Measurements from ENCODE around the gene SRP54.
"Not testable (repeated sequence)": the region's sequence is repeated elsewhere in the genome, so short reads cannot be mapped to it uniquely, and the experiment has no call there.

The SRP54 gene

DNA sequence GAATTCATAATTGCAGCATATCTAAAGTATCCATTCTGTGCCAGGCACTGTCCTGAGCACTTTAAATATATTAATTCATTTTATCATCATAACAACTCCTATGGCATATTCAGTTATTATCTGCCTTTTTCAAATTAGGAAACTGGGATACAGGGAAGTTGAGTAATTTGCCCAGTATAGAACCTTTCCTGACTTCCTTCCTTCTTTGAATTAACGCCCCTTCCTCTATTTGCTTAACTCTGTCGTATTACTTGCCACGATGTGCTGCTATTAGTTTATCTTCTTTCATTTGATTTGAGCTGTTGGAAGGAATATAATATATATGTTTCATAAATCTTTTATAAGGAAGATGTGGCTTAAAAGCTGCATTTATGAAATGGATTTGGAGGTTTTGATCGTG is 37.9 kb downstream of the SRP54 start:
- DNase-seq (ENCODE audit: extremely low read depth, low read depth) = no peak
- H3K4me3 ChIP-seq (replicated peaks; ENCODE audit: low read depth, low read length) = no peak overlapping the region
- TF ChIP-seq CTCF (IDR thresholded peaks at IDR 0.05; ENCODE audit: low read depth, low read length, missing control alignments) = no peak

GRCh38 chr14:35028435-35028834 is 45.6 kb downstream of the SRP54 start:
- DNase-seq (ENCODE audit: extremely low read depth, low read depth) = no peak
- no peak overlapping the region for H3K4me3 ChIP-seq (replicated peaks; ENCODE audit: low read depth, low read length)
- no peak for TF ChIP-seq CTCF (IDR thresholded peaks at IDR 0.05; ENCODE audit: low read depth, low read length, missing control alignments)

DNA sequence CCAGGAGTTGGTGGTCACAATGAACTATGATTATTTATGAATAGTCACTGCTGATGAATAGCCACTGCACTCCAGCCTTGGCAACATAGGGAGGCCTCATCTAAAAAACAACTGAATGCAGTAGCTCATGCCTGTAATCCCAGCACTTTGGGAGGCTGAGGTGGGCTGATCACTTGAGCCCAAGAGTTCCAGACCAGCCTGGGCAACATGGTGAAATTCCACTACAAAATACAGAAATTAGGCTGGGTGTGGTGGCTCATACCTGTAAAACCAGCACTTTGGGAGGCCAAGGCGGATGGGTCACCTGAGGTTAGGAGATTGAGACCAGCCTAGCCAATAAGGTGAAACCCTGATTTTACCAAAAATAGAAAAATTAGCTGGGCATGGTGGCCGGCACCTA is 49.8 kb downstream of the SRP54 start:
- H3K4me3 ChIP-seq (replicated peaks; ENCODE audit: low read depth, low read length) = no peak overlapping the region
- TF ChIP-seq CTCF (IDR thresholded peaks at IDR 0.05; ENCODE audit: low read depth, low read length, missing control alignments) = no peak
- no peak for DNase-seq (ENCODE audit: extremely low read depth, low read depth)

GRCh38 chr14:35034440-35034833 is 51.6 kb downstream of the SRP54 start:
- DNase-seq (ENCODE audit: extremely low read depth, low read depth) = no peak
- TF ChIP-seq CTCF (IDR thresholded peaks at IDR 0.05; ENCODE audit: low read depth, low read length, missing control alignments) = no peak
- H3K4me3 ChIP-seq (replicated peaks; ENCODE audit: low read depth, low read length) = no peak overlapping the region

DNA sequence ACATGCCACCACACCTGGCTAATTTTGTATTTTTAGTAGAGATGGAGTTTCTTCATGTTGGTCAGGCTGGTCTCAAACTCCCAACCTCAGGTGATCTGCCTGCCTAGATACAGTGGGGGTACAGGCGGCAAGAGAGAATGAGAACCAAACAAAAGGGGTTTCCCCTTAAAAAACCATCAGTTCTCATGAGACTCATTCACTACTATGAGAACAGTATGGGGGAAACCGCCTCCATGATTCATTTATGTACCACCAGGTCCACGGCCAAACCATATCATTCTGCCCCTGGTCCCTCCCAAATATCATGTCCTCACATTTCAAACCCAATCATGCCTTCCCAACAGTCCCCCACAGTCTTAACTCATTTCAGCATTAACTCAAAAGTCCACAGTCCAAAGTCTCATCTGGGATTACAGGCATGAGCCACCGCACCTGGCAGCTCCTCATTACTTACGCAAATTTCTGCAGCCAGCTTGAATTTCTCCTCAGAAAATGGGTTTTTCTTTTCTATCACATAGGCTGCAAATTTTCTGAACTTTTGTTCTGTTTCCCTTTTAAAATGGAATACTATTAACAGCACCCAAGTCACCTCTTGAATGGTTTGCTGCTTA is 52.3 kb downstream of the SRP54 start:
- not testable (repeated sequence) for H3K4me3 ChIP-seq (replicated peaks; ENCODE audit: low read depth, low read length); DNase-seq (ENCODE audit: extremely low read depth, low read depth)

- DNase-seq (ENCODE audit: extremely low read depth, low read depth); H3K4me3 ChIP-seq (replicated peaks; ENCODE audit: low read depth, low read length): not testable (repeated sequence)
Measured at GRCh38 chr14:35038312-35038711, 55.5 kb downstream of the SRP54 start.

GRCh38 chr14:35042632-35043031 is 59.8 kb downstream of the SRP54 start:
- TF ChIP-seq CTCF (IDR thresholded peaks at IDR 0.05; ENCODE audit: low read depth, low read length, missing control alignments) = no peak
- no peak for DNase-seq (ENCODE audit: extremely low read depth, low read depth)
- H3K4me3 ChIP-seq (replicated peaks; ENCODE audit: low read depth, low read length) = no peak overlapping the region

DNA sequence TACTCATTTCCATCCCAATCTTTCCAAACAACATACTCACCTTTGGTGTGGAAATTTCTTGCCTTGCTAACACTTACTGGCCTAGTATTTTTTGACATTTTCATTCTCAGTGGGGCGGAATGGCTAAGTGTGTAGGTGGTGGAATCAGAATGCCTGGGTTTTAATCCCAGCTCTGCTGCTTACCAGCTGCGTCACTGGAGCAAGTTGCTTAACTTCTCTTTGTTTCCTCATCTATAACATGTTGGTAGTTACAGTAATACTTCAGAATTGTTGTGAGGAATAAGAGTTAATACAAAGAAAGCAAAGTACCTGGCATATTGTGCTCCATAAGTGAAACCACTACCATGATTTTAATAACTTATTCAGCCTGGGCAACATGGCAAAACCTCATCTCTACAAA is 60.3 kb downstream of the SRP54 start:
- TF ChIP-seq CTCF (IDR thresholded peaks at IDR 0.05; ENCODE audit: low read depth, low read length, missing control alignments) = no peak
- H3K4me3 ChIP-seq (replicated peaks; ENCODE audit: low read depth, low read length) = no peak overlapping the region
- DNase-seq (ENCODE audit: extremely low read depth, low read depth) = no peak
